Fibroblast of villous mesenchyme (primary cell): ENCODE measurements around the gene MAP4K3. TPM values are rescaled to one million over a fixed set of nuclear protein-coding genes. Genes with fewer than 3 reads are reported as not detected.

Experiments
- DNase-seq: peaks from one replicate; pipeline ENCODE4 v3.0.0-alpha.2; 2010; ENCODE audit warnings: low read depth
- H3K4me3 ChIP-seq: 2 replicates; pipeline ENCODE4 v1.5.1; 2011; ENCODE audit warnings: low read depth, mild to moderate bottlenecking, low read length
- CTCF ChIP-seq: IDR thresholded peaks from 2 replicates; pipeline ENCODE4 v1.5.1; 2012; ENCODE audit warnings: low read depth, mild to moderate bottlenecking, low read length; ENCODE audit not compliant: insufficient read depth
- total RNA-seq: library from RNA; depleted of rRNA; stranded (reverse); fragments of >200 nt; gene quantifications from 2 replicates; pipeline ENCODE4 v1.2.3, GENCODE V29; 2012

The MAP4K3 gene
- 78.0 and 97.2 TPM in 2 replicates for total RNA-seq

GRCh38 chr2:39436592-39437521 is at the start of gene MAP4K3:
MAP4K3 (minus strand) TSS chr2:39437285; CDS start chr2:39436987, 298 bp downstream.
- no peak for TF ChIP-seq CTCF
- peak; percentile 96 for DNase-seq
- H3K4me3 ChIP-seq = peak within 1 kb of the TSS; percentile 90

GRCh38 chr2:39486071-39486470 is 49.0 kb upstream of the MAP4K3 start:
- no peak for DNase-seq
- TF ChIP-seq CTCF = no peak
- no peak overlapping the region for H3K4me3 ChIP-seq

- DNase-seq = no peak
- H3K4me3 ChIP-seq = no peak overlapping the region
- TF ChIP-seq CTCF = no peak
Measured at GRCh38 chr2:39484620-39485495, 47.8 kb upstream of the MAP4K3 start.

- DNase-seq = no peak
- TF ChIP-seq CTCF = no peak
- H3K4me3 ChIP-seq = no peak overlapping the region
Measured at GRCh38 chr2:39484206-39484605, 47.1 kb upstream of the MAP4K3 start.

- no peak for TF ChIP-seq CTCF
- no peak for DNase-seq
Measured at GRCh38 chr2:39483534-39483933, 46.4 kb upstream of the MAP4K3 start.

GRCh38 chr2:39481611-39482010 is 44.5 kb upstream of the MAP4K3 start:
- TF ChIP-seq CTCF = no peak
- DNase-seq = peak; percentile 52

More at GRCh38 chr2:39483534-39483933, 46.4 kb upstream of the MAP4K3 start:
- no peak overlapping the region for H3K4me3 ChIP-seq

More at GRCh38 chr2:39481611-39482010, 44.5 kb upstream of the MAP4K3 start:
- H3K4me3 ChIP-seq = no peak overlapping the region
